ENCODE measurements around the gene GP1BB.

The GP1BB gene

DNA sequence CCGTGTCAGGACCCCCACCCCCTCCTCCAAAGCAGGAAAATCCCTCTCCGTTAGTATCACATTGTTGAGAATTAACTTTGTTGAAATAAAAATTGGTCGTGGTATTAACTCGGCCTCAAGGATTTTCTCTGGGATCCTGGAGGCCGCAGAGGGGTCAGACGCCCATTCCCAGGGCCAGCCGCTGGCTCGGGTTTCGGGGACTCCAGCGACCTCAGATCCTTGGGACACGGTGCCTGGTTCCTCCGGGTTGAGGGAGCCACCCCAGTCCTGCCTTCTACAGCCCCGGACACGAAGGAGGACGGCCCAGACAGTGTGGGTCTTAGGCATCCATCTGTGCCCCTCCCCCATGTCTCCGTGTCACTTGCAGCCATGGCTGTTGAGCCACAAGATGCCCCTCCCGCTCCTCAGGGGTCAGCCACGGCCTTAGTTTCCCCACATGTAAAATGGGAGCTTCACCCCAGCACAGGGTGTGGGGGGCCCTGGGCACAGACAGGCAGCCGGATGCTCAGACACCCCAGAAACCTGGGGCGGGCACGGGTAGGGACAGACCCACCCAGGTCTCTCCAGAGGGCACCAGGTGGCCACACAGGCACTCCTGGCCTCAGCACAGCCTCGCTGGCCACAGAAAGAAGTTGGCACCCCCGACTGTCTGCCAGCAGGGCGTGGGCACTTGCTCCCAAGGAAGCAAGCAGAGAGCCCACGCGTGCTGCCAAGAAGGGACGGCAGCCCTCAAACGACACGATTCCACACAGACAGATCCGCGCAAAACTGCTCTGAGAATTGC is 15.5 kb downstream of the GP1BB start:
- Histone ChIP-seq H3K4me3 (ENCODE audit: low read length) (no peak overlapping the region), H3K27me3 (ENCODE audit: low read depth, low read length) (no peaks in the 10 kb centered on the region), H3K79me2 (ENCODE audit: low read length) (no peaks in the 10 kb centered on the region), H3K9ac (ENCODE audit: low read length) (no peak overlapping the region), H3K4me1 (ENCODE audit: low read length) (no peaks in the 10 kb centered on the region), H3K4me2 (ENCODE audit: low read length) (no peak overlapping the region), H3K9me3 (ENCODE audit: insufficient read depth, low read length) (no peaks in the 10 kb centered on the region), H3K36me3 (replicated peaks; ENCODE audit: low read depth, low read length) (no peaks in the 10 kb centered on the region), H3K27ac (ENCODE audit: low read length) (no peak overlapping the region), H2AFZ (ENCODE audit: low read depth, low read length) (no peak overlapping the region), H4K20me1 (ENCODE audit: insufficient read depth, low read length) (no peaks in the 10 kb centered on the region)
- TF ChIP-seq, protein P1, sequence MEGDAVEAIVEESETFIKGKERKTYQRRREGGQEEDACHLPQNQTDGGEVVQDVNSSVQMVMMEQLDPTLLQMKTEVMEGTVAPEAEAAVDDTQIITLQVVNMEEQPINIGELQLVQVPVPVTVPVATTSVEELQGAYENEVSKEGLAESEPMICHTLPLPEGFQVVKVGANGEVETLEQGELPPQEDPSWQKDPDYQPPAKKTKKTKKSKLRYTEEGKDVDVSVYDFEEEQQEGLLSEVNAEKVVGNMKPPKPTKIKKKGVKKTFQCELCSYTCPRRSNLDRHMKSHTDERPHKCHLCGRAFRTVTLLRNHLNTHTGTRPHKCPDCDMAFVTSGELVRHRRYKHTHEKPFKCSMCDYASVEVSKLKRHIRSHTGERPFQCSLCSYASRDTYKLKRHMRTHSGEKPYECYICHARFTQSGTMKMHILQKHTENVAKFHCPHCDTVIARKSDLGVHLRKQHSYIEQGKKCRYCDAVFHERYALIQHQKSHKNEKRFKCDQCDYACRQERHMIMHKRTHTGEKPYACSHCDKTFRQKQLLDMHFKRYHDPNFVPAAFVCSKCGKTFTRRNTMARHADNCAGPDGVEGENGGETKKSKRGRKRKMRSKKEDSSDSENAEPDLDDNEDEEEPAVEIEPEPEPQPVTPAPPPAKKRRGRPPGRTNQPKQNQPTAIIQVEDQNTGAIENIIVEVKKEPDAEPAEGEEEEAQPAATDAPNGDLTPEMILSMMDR (IDR thresholded peaks at IDR 0.05; ENCODE audit: low read depth, low read length), result no peak

DNA sequence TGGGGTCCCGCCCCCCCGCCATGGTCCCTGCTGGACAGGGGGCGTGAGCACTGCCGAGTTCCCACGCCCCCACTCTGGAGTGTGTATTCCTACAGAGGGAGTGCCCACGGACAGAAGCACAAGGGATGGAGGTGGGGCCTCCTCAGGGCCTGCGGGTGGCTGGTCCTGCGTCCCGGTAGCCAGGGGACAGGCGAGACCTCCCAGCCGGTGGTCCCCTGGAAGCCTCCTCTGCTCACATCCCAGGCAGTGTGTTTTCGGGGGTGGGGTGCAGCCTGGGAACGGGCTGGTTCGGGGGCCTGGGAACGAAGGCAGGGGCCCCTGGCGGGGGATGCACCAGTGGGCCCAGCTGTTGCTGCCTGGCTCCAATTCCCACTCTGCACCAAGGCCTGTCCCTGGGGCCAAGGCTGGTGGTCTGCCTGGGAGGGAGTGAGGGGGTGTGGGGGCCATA is 16.1 kb downstream of the GP1BB start:
- H2AFZ ChIP-seq (ENCODE audit: low read depth, low read length), result no peak overlapping the region
- no peaks in the 10 kb centered on the region for H3K9me3 ChIP-seq (ENCODE audit: insufficient read depth, low read length)
- H3K9ac ChIP-seq (ENCODE audit: low read length), result no peak overlapping the region
- no peaks in the 10 kb centered on the region for H3K36me3 ChIP-seq (replicated peaks; ENCODE audit: low read depth, low read length)
- no peak overlapping the region for H3K4me2 ChIP-seq (ENCODE audit: low read length)
- no peak overlapping the region for H3K4me3 ChIP-seq (ENCODE audit: low read length)
- no peak overlapping the region for H3K27ac ChIP-seq (ENCODE audit: low read length)
- TF ChIP-seq, protein P1 (IDR thresholded peaks at IDR 0.05; ENCODE audit: low read depth, low read length), result no peak
- TF ChIP-seq EZH2phosphoT487 (IDR thresholded peaks at IDR 0.05; ENCODE audit: low read depth), result no peak
- no peaks in the 10 kb centered on the region for H4K20me1 ChIP-seq (ENCODE audit: insufficient read depth, low read length)
- no peaks in the 10 kb centered on the region for H3K79me2 ChIP-seq (ENCODE audit: low read length)
- H3K27me3 ChIP-seq (ENCODE audit: low read depth, low read length), result no peaks in the 10 kb centered on the region
- no peaks in the 10 kb centered on the region for H3K4me1 ChIP-seq (ENCODE audit: low read length)

DNA sequence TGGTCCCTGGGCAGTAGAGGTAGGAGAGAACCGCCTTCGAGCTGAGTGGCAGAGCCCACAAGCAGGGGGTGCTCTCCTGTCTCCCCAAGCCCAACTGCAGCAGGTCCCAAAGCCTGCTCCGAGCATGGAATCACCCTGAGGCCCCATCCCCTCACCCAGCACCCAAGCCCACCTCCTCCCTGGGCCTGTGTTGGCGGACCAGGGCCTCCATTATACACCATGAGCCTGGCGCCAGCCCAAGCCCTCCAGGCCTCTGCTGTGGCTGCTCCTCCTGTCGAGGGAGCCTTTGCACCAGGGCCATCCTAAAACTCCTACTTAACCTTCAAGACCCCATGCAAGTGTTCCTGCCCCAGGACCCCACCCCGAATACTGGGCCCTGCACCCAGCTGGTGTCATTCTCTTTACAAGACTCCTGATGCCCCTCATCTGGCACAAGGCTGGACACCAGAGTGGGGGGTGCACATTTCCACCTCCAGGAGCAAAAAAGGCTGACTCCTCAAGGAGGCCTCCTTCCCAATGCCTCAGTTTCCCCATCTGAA is 16.6 kb downstream of the GP1BB start:
- TF ChIP-seq, protein P1 (IDR thresholded peaks at IDR 0.05; ENCODE audit: low read depth, low read length), result no peak
- no peak for TF ChIP-seq EZH2phosphoT487 (IDR thresholded peaks at IDR 0.05; ENCODE audit: low read depth)
- Histone ChIP-seq H3K4me2 (ENCODE audit: low read length) (no peak overlapping the region), H3K27ac (ENCODE audit: low read length) (no peak overlapping the region), H3K27me3 (ENCODE audit: low read depth, low read length) (no peaks in the 10 kb centered on the region), H2AFZ (ENCODE audit: low read depth, low read length) (no peak overlapping the region), H3K36me3 (replicated peaks; ENCODE audit: low read depth, low read length) (no peaks in the 10 kb centered on the region), H3K79me2 (ENCODE audit: low read length) (no peaks in the 10 kb centered on the region), H3K4me3 (ENCODE audit: low read length) (no peak overlapping the region), H4K20me1 (ENCODE audit: insufficient read depth, low read length) (no peaks in the 10 kb centered on the region), H3K4me1 (ENCODE audit: low read length) (no peaks in the 10 kb centered on the region), H3K9ac (ENCODE audit: low read length) (no peak overlapping the region), H3K9me3 (ENCODE audit: insufficient read depth, low read length) (no peaks in the 10 kb centered on the region)

DNA sequence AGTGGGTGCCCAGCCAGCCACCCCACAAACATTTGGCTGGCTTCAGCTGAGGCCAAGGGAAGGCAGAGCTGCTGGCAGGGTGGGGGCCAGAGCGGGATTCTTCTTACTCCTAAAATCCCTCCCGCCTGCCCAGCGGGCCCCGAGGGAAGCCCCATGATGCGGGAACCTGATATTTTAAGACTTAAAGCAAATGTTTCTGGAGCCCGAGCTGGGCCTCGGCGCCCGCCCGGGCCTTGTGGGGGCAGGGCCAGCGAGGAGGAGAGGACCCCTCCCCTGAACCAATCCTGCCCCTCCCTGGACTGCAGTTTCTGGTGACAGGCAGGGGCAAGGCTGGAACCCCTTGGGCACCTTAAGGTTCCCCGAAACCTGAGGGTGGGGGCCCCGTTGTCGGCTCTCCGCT is 17.2 kb downstream of the GP1BB start:
- Histone ChIP-seq H3K4me2 (ENCODE audit: low read length) (no peak overlapping the region), H3K36me3 (replicated peaks; ENCODE audit: low read depth, low read length) (no peaks in the 10 kb centered on the region), H3K27me3 (ENCODE audit: low read depth, low read length) (no peaks in the 10 kb centered on the region), H3K27ac (ENCODE audit: low read length) (no peak overlapping the region), H3K9me3 (ENCODE audit: insufficient read depth, low read length) (no peaks in the 10 kb centered on the region), H3K9ac (ENCODE audit: low read length) (no peak overlapping the region), H2AFZ (ENCODE audit: low read depth, low read length) (no peak overlapping the region), H3K4me3 (ENCODE audit: low read length) (no peak overlapping the region), H3K79me2 (ENCODE audit: low read length) (no peaks in the 10 kb centered on the region), H4K20me1 (ENCODE audit: insufficient read depth, low read length) (no peaks in the 10 kb centered on the region), H3K4me1 (ENCODE audit: low read length) (no peaks in the 10 kb centered on the region)
- TF ChIP-seq EZH2phosphoT487 (IDR thresholded peaks at IDR 0.05; ENCODE audit: low read depth), result no peak
- TF ChIP-seq, protein P1 (IDR thresholded peaks at IDR 0.05; ENCODE audit: low read depth, low read length), result no peak

Data from OCI-LY3 (cell line).